ENCODE results near the gene C1orf35. TPM values are rescaled to one million over a fixed set of nuclear protein-coding genes. Genes with fewer than 3 reads are reported as not detected.

C1orf35 gene
- 27.7 and 30.7 TPM in 2 replicates for total RNA-seq

GRCh38 chr1:228102791-228103620 is at the start of gene C1orf35:
Gene C1orf35, minus strand, starts transcription at chr1:228103325. Its CDS starts 98 bp downstream, at chr1:228103227.
- intact Hi-C loops (cut with micrococcal nuclease): loop anchor here (1.0 to 2.0 kb wide), 5 partner anchors 21 to 368 kb away; partner anchors contain the start of genes ARF1, IBA57, JMJD4 and SNAP47
- peaks cover 16% of the 10 kb centered on the region for H3K36me3 Mint-ChIP-seq (ENCODE audit: low read depth)
- peak within 1 kb of the TSS; percentile 93 for H3K27ac Mint-ChIP-seq
- peaks cover 25% of the 10 kb centered on the region for H3K4me1 Mint-ChIP-seq (ENCODE audit: low read depth)
- peak within 1 kb of the TSS; percentile 92 for H3K4me3 Mint-ChIP-seq
- H3K9me3 Mint-ChIP-seq: no peaks in the 10 kb centered on the region
- H3K27me3 Mint-ChIP-seq (ENCODE audit: insufficient read depth): no peaks in the 10 kb centered on the region
- DNase-seq (ENCODE audit: low spot score): peak; percentile 96

- DNase-seq (ENCODE audit: low spot score): no peak
- no peaks in the 10 kb centered on the region for H3K9me3 Mint-ChIP-seq
- no peak overlapping the region for H3K27ac Mint-ChIP-seq
- intact Hi-C loops (cut with micrococcal nuclease): no loop called here
- H3K36me3 Mint-ChIP-seq (ENCODE audit: low read depth): no peaks in the 10 kb centered on the region
- peaks cover 11% of the 10 kb centered on the region for H3K4me1 Mint-ChIP-seq (ENCODE audit: low read depth)
- H3K4me3 Mint-ChIP-seq: no peak overlapping the region
- no peaks in the 10 kb centered on the region for H3K27me3 Mint-ChIP-seq (ENCODE audit: insufficient read depth)
Observed at GRCh38 chr1:228152918-228153258, 49.8 kb upstream of the C1orf35 start.

GRCh38 chr1:228152097-228152917 is 49.2 kb upstream of the C1orf35 start:
- intact Hi-C loops (cut with micrococcal nuclease): no loop called here
- Mint-ChIP-seq H3K36me3 (ENCODE audit: low read depth) (no peaks in the 10 kb centered on the region), H3K4me1 (ENCODE audit: low read depth) (peaks cover 11% of the 10 kb centered on the region), H3K27ac (no peak overlapping the region), H3K27me3 (ENCODE audit: insufficient read depth) (no peaks in the 10 kb centered on the region), H3K9me3 (no peaks in the 10 kb centered on the region), H3K4me3 (no peak overlapping the region)
- DNase-seq (ENCODE audit: low spot score): no peak

GRCh38 chr1:228151180-228151925 is 48.2 kb upstream of the C1orf35 start:
- H3K27me3 Mint-ChIP-seq (ENCODE audit: insufficient read depth): no peaks in the 10 kb centered on the region
- DNase-seq (ENCODE audit: low spot score): no peak
- peaks cover 11% of the 10 kb centered on the region for H3K4me1 Mint-ChIP-seq (ENCODE audit: low read depth)
- H3K4me3 Mint-ChIP-seq: no peak overlapping the region
- H3K27ac Mint-ChIP-seq: peak overlapping the region; percentile 49
- H3K9me3 Mint-ChIP-seq: no peaks in the 10 kb centered on the region
- no peaks in the 10 kb centered on the region for H3K36me3 Mint-ChIP-seq (ENCODE audit: low read depth)
- intact Hi-C loops (cut with micrococcal nuclease): no loop called here

- intact Hi-C loops (cut with micrococcal nuclease): no loop called here
- Mint-ChIP-seq H3K4me1 (ENCODE audit: low read depth) (peaks cover 11% of the 10 kb centered on the region), H3K36me3 (ENCODE audit: low read depth) (no peaks in the 10 kb centered on the region), H3K27ac (no peak overlapping the region), H3K9me3 (no peaks in the 10 kb centered on the region), H3K4me3 (no peak overlapping the region), H3K27me3 (ENCODE audit: insufficient read depth) (no peaks in the 10 kb centered on the region)
- no peak for DNase-seq (ENCODE audit: low spot score)
Observed at GRCh38 chr1:228150461-228151179, 47.5 kb upstream of the C1orf35 start.

GRCh38 chr1:228150120-228150460 is 47.0 kb upstream of the C1orf35 start:
- DNase-seq (ENCODE audit: low spot score): no peak
- no peak overlapping the region for H3K4me3 Mint-ChIP-seq
- no peaks in the 10 kb centered on the region for H3K9me3 Mint-ChIP-seq
- intact Hi-C loops (cut with micrococcal nuclease): no loop called here
- H3K27me3 Mint-ChIP-seq (ENCODE audit: insufficient read depth): no peaks in the 10 kb centered on the region
- no peaks in the 10 kb centered on the region for H3K36me3 Mint-ChIP-seq (ENCODE audit: low read depth)
- peaks cover 9% of the 10 kb centered on the region for H3K4me1 Mint-ChIP-seq (ENCODE audit: low read depth)
- no peak overlapping the region for H3K27ac Mint-ChIP-seq

- DNase-seq (ENCODE audit: low spot score): no peak
- H3K4me3 Mint-ChIP-seq: no peak within 1 kb of the TSS
- peaks cover 4% of the 10 kb centered on the region for H3K4me1 Mint-ChIP-seq (ENCODE audit: low read depth)
- H3K27ac Mint-ChIP-seq: no peak within 1 kb of the TSS
- intact Hi-C loops (cut with micrococcal nuclease): no loop called here
- no peaks in the 10 kb centered on the region for H3K9me3 Mint-ChIP-seq
- no peaks in the 10 kb centered on the region for H3K36me3 Mint-ChIP-seq (ENCODE audit: low read depth)
- no peaks in the 10 kb centered on the region for H3K27me3 Mint-ChIP-seq (ENCODE audit: insufficient read depth)
Observed at GRCh38 chr1:228149406-228150119, 46.4 kb upstream of the C1orf35 start, which contains the start of gene GJC2. Gene GJC2, plus strand, starts transcription at chr1:228149930. Its CDS starts 7,829 bp downstream, at chr1:228157759.

GRCh38 chr1:228148935-228149405 is 45.8 kb upstream of the C1orf35 start:
- no peak overlapping the region for H3K27ac Mint-ChIP-seq
- no peaks in the 10 kb centered on the region for H3K9me3 Mint-ChIP-seq
- H3K4me1 Mint-ChIP-seq (ENCODE audit: low read depth): peaks cover 2% of the 10 kb centered on the region
- intact Hi-C loops (cut with micrococcal nuclease): no loop called here
- H3K4me3 Mint-ChIP-seq: no peak overlapping the region
- H3K36me3 Mint-ChIP-seq (ENCODE audit: low read depth): no peaks in the 10 kb centered on the region
- DNase-seq (ENCODE audit: low spot score): no peak
- H3K27me3 Mint-ChIP-seq (ENCODE audit: insufficient read depth): no peaks in the 10 kb centered on the region

- peak overlapping the region; percentile 18 for H3K27ac Mint-ChIP-seq
- H3K9me3 Mint-ChIP-seq: no peaks in the 10 kb centered on the region
- peaks cover 9% of the 10 kb centered on the region for H3K4me1 Mint-ChIP-seq (ENCODE audit: low read depth)
- no peaks in the 10 kb centered on the region for H3K36me3 Mint-ChIP-seq (ENCODE audit: low read depth)
- intact Hi-C loops (cut with micrococcal nuclease): no loop called here
- H3K4me3 Mint-ChIP-seq: no peak overlapping the region
- no peak for DNase-seq (ENCODE audit: low spot score)
- H3K27me3 Mint-ChIP-seq (ENCODE audit: insufficient read depth): no peaks in the 10 kb centered on the region
Observed at GRCh38 chr1:228148196-228148861, 45.2 kb upstream of the C1orf35 start.

GRCh38 chr1:228147768-228148167 is 44.6 kb upstream of the C1orf35 start:
- no peak for DNase-seq (ENCODE audit: low spot score)
- Mint-ChIP-seq H3K27me3 (ENCODE audit: insufficient read depth) (no peaks in the 10 kb centered on the region), H3K4me1 (ENCODE audit: low read depth) (peaks cover 14% of the 10 kb centered on the region), H3K9me3 (no peaks in the 10 kb centered on the region), H3K27ac (no peak overlapping the region), H3K4me3 (no peak overlapping the region), H3K36me3 (ENCODE audit: low read depth) (no peaks in the 10 kb centered on the region)
- intact Hi-C loops (cut with micrococcal nuclease): no loop called here

- H3K36me3 Mint-ChIP-seq (ENCODE audit: low read depth): no peaks in the 10 kb centered on the region
- DNase-seq (ENCODE audit: low spot score): no peak
- H3K27ac Mint-ChIP-seq: no peak overlapping the region
- intact Hi-C loops (cut with micrococcal nuclease): no loop called here
- no peaks in the 10 kb centered on the region for H3K27me3 Mint-ChIP-seq (ENCODE audit: insufficient read depth)
- no peak overlapping the region for H3K4me3 Mint-ChIP-seq
- peaks cover 18% of the 10 kb centered on the region for H3K4me1 Mint-ChIP-seq (ENCODE audit: low read depth)
- no peaks in the 10 kb centered on the region for H3K9me3 Mint-ChIP-seq
Observed at GRCh38 chr1:228147151-228147693, 44.1 kb upstream of the C1orf35 start.
